HepG2 (cell line): ENCODE measurements around the gene B4GALT7. TPM values are rescaled to one million over a fixed set of nuclear protein-coding genes. Genes with fewer than 3 reads are reported as not detected.
A peak's percentile ranks its signal among the peaks of the same experiment; 100 is the strongest.

Experiments
- ATAC-seq: fragments of 200-7000 bp; cut with Tn5 transposase; 3 replicates; pipeline ENCODE4 v1.9.1; 2020; ENCODE audit warnings: mild to moderate bottlenecking, moderate library complexity
- BruUV-seq: library from RNA; stranded (reverse); fragments of 400-500 nt; replicated peaks from 2 replicates; lab custom pipeline; 2021; lab: Mats Ljungman, UMichigan
- CTCF ChIA-PET: fragments of 300-600 bp; formaldehyde crosslinking; extraction: SDS; loops from one replicate; lab custom pipeline; 2021; ENCODE audit warnings: low total read pairs, inconsistent platforms, low intra/inter-chr PET ratio; lab: Yijun Ruan, JAX
- POLR2A ChIA-PET: fragments of 350-600 bp; sonication (Branson Sonifier 250); formaldehyde crosslinking; loops from one replicate; lab custom pipeline; 2020; ENCODE audit warnings: antibody characterized with exemption, inconsistent platforms; lab: Yijun Ruan, JAX
- DNase-seq: peaks from one replicate; pipeline ENCODE4 v3.0.0-alpha.2; 2015; ENCODE audit warnings: low spot score
- FAIRE-seq: peaks from 3 replicates; lab custom pipeline; 2011; peaks lifted over from hg19 to GRCh38; lab: Jason Lieb, UNC
- H2AFZ ChIP-seq: one replicate; pipeline ENCODE4 v1.6.1; 2011; ENCODE audit warnings: low read length, inconsistent platforms
- H3K27ac ChIP-seq: fragments of 300-600 bp; 3 replicates; pipeline ENCODE4 v1.8.0; 2011; ENCODE audit warnings: mixed run types, mild to moderate bottlenecking, mixed read lengths, low read length, inconsistent platforms; ENCODE audit not compliant: insufficient read depth; ENCODE audit errors: extremely low read length
- H3K27me3 ChIP-seq, 2 experiments: fragments of 200-600 bp in 1 of 2; 2 replicates in 1 of 2; 3 replicates in 1 of 2; pipeline versions ENCODE4 v1.6.0 to v1.8.0; 2011; ENCODE audit warnings: low read length in 2 of 2, mild to moderate bottlenecking in 2 of 2, moderate library complexity in 2 of 2, inconsistent platforms in 1 of 2; ENCODE audit not compliant: insufficient read depth in 2 of 2, control insufficient read depth in 1 of 2
- H3K36me3 ChIP-seq, 2 experiments: fragments of 200-600 bp in 1 of 2; replicated peaks in 1 of 2; 2 replicates in 1 of 2; 3 replicates in 1 of 2; pipeline versions ENCODE4 v1.5.1 to v1.8.0; 2011; ENCODE audit warnings: low read length in 2 of 2, inconsistent platforms in 1 of 2; ENCODE audit not compliant: insufficient read depth in 2 of 2, control insufficient read depth in 1 of 2
- H3K4me1 ChIP-seq: 2 replicates; pipeline ENCODE4 v1.5.1; 2012; ENCODE audit warnings: low read length, inconsistent platforms; ENCODE audit not compliant: insufficient read depth
- H3K4me2 ChIP-seq: 2 replicates; pipeline ENCODE4 v1.6.0; 2011; ENCODE audit warnings: low read depth, low read length, inconsistent platforms
- H3K4me3 ChIP-seq, 3 experiments: fragments of 200-600 bp in 1 of 3; sonication (generic), shearing (Covaris generic) in 1 of 3; replicated peaks in 1 of 3; 2 replicates each; pipeline ENCODE4 v1.5.1; 2011 to 2016; ENCODE audit warnings: low read length in 3 of 3, inconsistent platforms in 2 of 3, low read depth in 2 of 3, mild to moderate bottlenecking in 2 of 3, control low read depth in 1 of 3, mixed read lengths in 1 of 3; ENCODE audit not compliant: insufficient read depth in 1 of 3
- H3K79me2 ChIP-seq: one replicate; pipeline ENCODE4 v1.6.1; 2011; ENCODE audit warnings: low read length, inconsistent platforms; ENCODE audit not compliant: insufficient read depth
- H3K9ac ChIP-seq: 2 replicates; pipeline ENCODE4 v1.6.0; 2011; ENCODE audit warnings: mild to moderate bottlenecking, low read depth, low read length, inconsistent platforms; ENCODE audit not compliant: insufficient read depth
- H3K9me3 ChIP-seq: 2 replicates; pipeline ENCODE4 v1.5.1; 2012; ENCODE audit warnings: mild to moderate bottlenecking, low read length
- H4K20me1 ChIP-seq: 2 replicates; pipeline ENCODE4 v1.6.0; 2011; ENCODE audit warnings: inconsistent platforms, mild to moderate bottlenecking, low read length, moderate library complexity; ENCODE audit not compliant: insufficient read depth
- NONO ChIP-seq, 2 experiments: fragments of 450-650 bp in 1 of 2; sonication (generic) in 1 of 2; formaldehyde crosslinking in 1 of 2; IDR thresholded peaks in 1 of 2; conservative IDR thresholded peaks in 1 of 2; 2 replicates each; pipeline versions ENCODE4 v1.6.1 to v1.8.0; 2017 to 2022; ENCODE audit warnings: mild to moderate bottlenecking in 1 of 2, missing genetic modification reagents in 1 of 2, moderate library complexity in 1 of 2
- ZNF816 ChIP-seq: sonication (generic); formaldehyde crosslinking; IDR thresholded peaks from 2 replicates; pipeline ENCODE4 v1.8.0; 2022; ENCODE audit warnings: missing genetic modification reagents, mild to moderate bottlenecking, borderline replicate concordance
- WGBS: methylation state at CpG from one replicate; pipeline ENCODE4 v1.1.6; 2017; ENCODE audit warnings: low lambda C conversion rate; 5-methylcytosine and 5-hydroxymethylcytosine counted together
- in situ Hi-C: cut with HindIII; loops from 2 replicates; pipeline ENCODE4 v1.10.0; 2017; ENCODE audit warnings: low pct_unique_long_range_greater_than_20kb; ENCODE audit not compliant: extremely low pct_ligation_motif_present
- intact Hi-C: fragments of 100-400 bp; cut with micrococcal nuclease; formaldehyde crosslinking; loops from one replicate; pipeline ENCODE4 v1.10.0; 2022; ENCODE audit not compliant: unreplicated experiment
- polyA plus RNA-seq, 8 experiments: library from polyadenylated mRNA; depleted of rRNA in 3 of 8; stranded (reverse) in 7 of 8; unstranded in 1 of 8; fragments of >200 nt; fragmentation: Illumina TruSeq in 4 of 8; extraction: Trizol in 4 of 8; gene quantifications; 2 replicates each; pipeline versions ENCODE4 v1.2.1 to v1.2.3, GENCODE V29; 2011 to 2016; ENCODE audit warnings: low read depth in 4 of 8, missing spikeins in 1 of 8, mixed read lengths in 1 of 8; ENCODE audit not compliant: insufficient read depth in 1 of 8
- total RNA-seq, 5 experiments: library from RNA; depleted of rRNA; stranded (reverse); fragments of >200 nt; fragmentation: Illumina TruSeq; extraction: Trizol; gene quantifications; 2 replicates each; pipeline ENCODE4 v1.2.3, GENCODE V29; 2016; ENCODE audit warnings: low read depth in 1 of 5
- TF ChIP-seq, protein P1 (sequence below): sonication (generic); formaldehyde crosslinking; IDR thresholded peaks from 2 replicates; pipeline ENCODE4 v1.4.0; 2020; ENCODE audit warnings: missing genetic modification reagents
- TF ChIP-seq, protein P2 (sequence below): sonication (generic); formaldehyde crosslinking; IDR thresholded peaks from 2 replicates; pipeline ENCODE4 v1.4.0; 2020; ENCODE audit warnings: mild to moderate bottlenecking, missing genetic modification reagents, borderline replicate concordance

B4GALT7 gene
- total and polyA plus RNA-seq, 2 of the 13 experiments (the other 11 are each of a cell fraction or from before 2014, with no cell fraction given) = 16.4 to 20.5 TPM

DNA sequence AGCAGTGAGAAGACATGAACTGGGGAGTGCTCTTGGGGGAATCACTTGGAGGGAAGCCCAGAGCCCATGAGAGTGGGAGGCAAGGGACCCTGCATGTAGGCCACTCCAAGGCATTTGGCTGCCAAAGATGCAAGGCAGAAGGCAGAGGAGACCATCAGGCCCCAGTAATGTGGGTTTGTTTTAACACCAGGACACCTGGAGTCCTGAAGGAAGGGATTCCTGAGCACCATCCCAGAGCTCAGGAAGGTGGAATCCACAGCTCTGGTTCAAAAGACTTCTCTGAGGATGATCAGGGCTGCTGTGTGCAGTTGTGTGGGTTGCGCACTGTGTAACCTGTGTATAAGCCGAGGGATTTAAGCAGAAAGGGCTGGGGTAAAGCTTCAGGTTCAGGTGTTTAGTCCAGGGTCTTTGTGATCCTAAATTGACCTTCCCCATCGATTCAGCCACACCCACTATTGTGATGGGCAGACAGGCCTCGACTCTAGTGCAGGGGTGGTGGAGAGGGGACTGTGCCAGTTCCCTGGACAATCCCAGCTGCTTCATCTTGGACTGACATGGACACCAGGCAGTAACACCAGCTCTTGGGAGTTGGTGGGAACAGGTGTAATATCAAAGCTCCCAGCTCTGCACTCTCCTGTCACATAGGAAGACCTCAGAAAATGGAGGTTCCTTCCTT is 11.0 kb downstream of the B4GALT7 start:
- TF ChIP-seq NONO (IDR thresholded peaks at IDR 0.05) (no peak), NONO (CRISPR knock-in tag; conservative IDR thresholded peaks at IDR 0.05) (0 out of 2 replicates have a peak, but pooled peaks have one; percentile 32), ZNF816 (no peak)
- TF ChIP-seq, protein P1, sequence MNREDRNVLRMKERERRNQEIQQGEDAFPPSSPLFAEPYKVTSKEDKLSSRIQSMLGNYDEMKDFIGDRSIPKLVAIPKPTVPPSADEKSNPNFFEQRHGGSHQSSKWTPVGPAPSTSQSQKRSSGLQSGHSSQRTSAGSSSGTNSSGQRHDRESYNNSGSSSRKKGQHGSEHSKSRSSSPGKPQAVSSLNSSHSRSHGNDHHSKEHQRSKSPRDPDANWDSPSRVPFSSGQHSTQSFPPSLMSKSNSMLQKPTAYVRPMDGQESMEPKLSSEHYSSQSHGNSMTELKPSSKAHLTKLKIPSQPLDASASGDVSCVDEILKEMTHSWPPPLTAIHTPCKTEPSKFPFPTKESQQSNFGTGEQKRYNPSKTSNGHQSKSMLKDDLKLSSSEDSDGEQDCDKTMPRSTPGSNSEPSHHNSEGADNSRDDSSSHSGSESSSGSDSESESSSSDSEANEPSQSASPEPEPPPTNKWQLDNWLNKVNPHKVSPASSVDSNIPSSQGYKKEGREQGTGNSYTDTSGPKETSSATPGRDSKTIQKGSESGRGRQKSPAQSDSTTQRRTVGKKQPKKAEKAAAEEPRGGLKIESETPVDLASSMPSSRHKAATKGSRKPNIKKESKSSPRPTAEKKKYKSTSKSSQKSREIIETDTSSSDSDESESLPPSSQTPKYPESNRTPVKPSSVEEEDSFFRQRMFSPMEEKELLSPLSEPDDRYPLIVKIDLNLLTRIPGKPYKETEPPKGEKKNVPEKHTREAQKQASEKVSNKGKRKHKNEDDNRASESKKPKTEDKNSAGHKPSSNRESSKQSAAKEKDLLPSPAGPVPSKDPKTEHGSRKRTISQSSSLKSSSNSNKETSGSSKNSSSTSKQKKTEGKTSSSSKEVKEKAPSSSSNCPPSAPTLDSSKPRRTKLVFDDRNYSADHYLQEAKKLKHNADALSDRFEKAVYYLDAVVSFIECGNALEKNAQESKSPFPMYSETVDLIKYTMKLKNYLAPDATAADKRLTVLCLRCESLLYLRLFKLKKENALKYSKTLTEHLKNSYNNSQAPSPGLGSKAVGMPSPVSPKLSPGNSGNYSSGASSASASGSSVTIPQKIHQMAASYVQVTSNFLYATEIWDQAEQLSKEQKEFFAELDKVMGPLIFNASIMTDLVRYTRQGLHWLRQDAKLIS (CRISPR knock-in tag) = no peak
- TF ChIP-seq, protein P2, sequence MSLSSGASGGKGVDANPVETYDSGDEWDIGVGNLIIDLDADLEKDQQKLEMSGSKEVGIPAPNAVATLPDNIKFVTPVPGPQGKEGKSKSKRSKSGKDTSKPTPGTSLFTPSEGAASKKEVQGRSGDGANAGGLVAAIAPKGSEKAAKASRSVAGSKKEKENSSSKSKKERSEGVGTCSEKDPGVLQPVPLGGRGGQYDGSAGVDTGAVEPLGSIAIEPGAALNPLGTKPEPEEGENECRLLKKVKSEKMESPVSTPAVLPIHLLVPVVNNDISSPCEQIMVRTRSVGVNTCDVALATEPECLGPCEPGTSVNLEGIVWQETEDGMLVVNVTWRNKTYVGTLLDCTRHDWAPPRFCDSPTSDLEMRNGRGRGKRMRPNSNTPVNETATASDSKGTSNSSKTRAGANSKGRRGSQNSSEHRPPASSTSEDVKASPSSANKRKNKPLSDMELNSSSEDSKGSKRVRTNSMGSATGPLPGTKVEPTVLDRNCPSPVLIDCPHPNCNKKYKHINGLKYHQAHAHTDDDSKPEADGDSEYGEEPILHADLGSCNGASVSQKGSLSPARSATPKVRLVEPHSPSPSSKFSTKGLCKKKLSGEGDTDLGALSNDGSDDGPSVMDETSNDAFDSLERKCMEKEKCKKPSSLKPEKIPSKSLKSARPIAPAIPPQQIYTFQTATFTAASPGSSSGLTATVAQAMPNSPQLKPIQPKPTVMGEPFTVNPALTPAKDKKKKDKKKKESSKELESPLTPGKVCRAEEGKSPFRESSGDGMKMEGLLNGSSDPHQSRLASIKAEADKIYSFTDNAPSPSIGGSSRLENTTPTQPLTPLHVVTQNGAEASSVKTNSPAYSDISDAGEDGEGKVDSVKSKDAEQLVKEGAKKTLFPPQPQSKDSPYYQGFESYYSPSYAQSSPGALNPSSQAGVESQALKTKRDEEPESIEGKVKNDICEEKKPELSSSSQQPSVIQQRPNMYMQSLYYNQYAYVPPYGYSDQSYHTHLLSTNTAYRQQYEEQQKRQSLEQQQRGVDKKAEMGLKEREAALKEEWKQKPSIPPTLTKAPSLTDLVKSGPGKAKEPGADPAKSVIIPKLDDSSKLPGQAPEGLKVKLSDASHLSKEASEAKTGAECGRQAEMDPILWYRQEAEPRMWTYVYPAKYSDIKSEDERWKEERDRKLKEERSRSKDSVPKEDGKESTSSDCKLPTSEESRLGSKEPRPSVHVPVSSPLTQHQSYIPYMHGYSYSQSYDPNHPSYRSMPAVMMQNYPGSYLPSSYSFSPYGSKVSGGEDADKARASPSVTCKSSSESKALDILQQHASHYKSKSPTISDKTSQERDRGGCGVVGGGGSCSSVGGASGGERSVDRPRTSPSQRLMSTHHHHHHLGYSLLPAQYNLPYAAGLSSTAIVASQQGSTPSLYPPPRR = no peak
- DNase-seq (no peak), ATAC-seq (no peak), FAIRE-seq (no peak)
- no peak overlapping the region for H3K4me2 ChIP-seq
- no peaks in the 10 kb centered on the region for H4K20me1 ChIP-seq
- 100% methylated on average over 2 of the region's 4 CpGs for WGBS
- no peak overlapping the region for H3K27ac ChIP-seq
- H3K4me1 ChIP-seq = peaks cover 9% of the 10 kb centered on the region
- no peaks in the 10 kb centered on the region; a peak in 1 of 5 replicates for H3K27me3 ChIP-seq
- POLR2A ChIA-PET = no interaction called here
- H2AFZ ChIP-seq = no peak overlapping the region
- H3K9ac ChIP-seq = no peak overlapping the region
- BruUV-seq = TSS peak; percentile 21
- no peaks in the 10 kb centered on the region for H3K9me3 ChIP-seq
- no peaks in the 10 kb centered on the region for H3K36me3 ChIP-seq
- in situ Hi-C loops = loop anchor here (25.0 kb wide), 1 partner anchor 451 kb away; no protein-coding TSS in a partner anchor
- CTCF ChIA-PET = no interaction called here
- H3K79me2 ChIP-seq = no peaks in the 10 kb centered on the region
- intact Hi-C loops = no loop called here
- no peak overlapping the region for H3K4me3 ChIP-seq
